HepG2 (cell line): ENCODE results near the gene FITM1. TPM values are rescaled to one million over a fixed set of nuclear protein-coding genes. Genes with fewer than 3 reads are reported as not detected.
A peak's percentile ranks its signal among the peaks of the same experiment; 100 is the strongest.

Experiments used
- HDAC2 ChIP-seq: sonication (generic); formaldehyde crosslinking; IDR thresholded peaks from 2 replicates; pipeline ENCODE4 v1.4.0; 2020; ENCODE audit warnings: missing genetic modification reagents
- KLF13 ChIP-seq: sonication (generic); formaldehyde crosslinking; IDR thresholded peaks from 2 replicates; pipeline ENCODE4 v1.4.0; 2020; ENCODE audit warnings: mild to moderate bottlenecking, missing genetic modification reagents
- RBAK ChIP-seq: sonication (generic); formaldehyde crosslinking; IDR thresholded peaks from 2 replicates; pipeline ENCODE4 v1.5.1; 2020; ENCODE audit warnings: mild to moderate bottlenecking, missing genetic modification reagents
- SKIL ChIP-seq: sonication (generic); formaldehyde crosslinking; IDR thresholded peaks from 2 replicates; pipeline ENCODE4 v1.8.0; 2022; ENCODE audit warnings: missing genetic modification reagents, mild to moderate bottlenecking, moderate library complexity, borderline replicate concordance
- SNAPC2 ChIP-seq: sonication (generic); formaldehyde crosslinking; IDR thresholded peaks from 2 replicates; pipeline ENCODE4 v1.8.1; 2022; ENCODE audit warnings: mild to moderate bottlenecking, missing genetic modification reagents
- SP1 ChIP-seq, 2 experiments: fragments of 450-650 bp in 1 of 2; sonication (generic) in 1 of 2; formaldehyde crosslinking in 1 of 2; IDR thresholded peaks; 2 replicates each; pipeline versions ENCODE4 v1.4.0 to v1.6.1; 2016 to 2020; ENCODE audit warnings: missing genetic modification reagents in 1 of 2
- TCF7L2 ChIP-seq: IDR thresholded peaks from 2 replicates; pipeline ENCODE4 v1.6.1; 2011; ENCODE audit warnings: mild to moderate bottlenecking, low read depth, low read length, moderate library complexity
- THAP7 ChIP-seq: sonication (generic); formaldehyde crosslinking; IDR thresholded peaks from 2 replicates; pipeline ENCODE4 v1.8.1; 2023; ENCODE audit warnings: mild to moderate bottlenecking, missing genetic modification reagents
- ZFP1 ChIP-seq: IDR thresholded peaks from 2 replicates; pipeline ENCODE4 v1.6.1; 2016
- ZNF260 ChIP-seq: sonication (generic); formaldehyde crosslinking; IDR thresholded peaks from 2 replicates; pipeline ENCODE4 v1.4.0; 2020; ENCODE audit warnings: missing genetic modification reagents, low read depth, mild to moderate bottlenecking, borderline replicate concordance
- ZNF737 ChIP-seq: sonication (generic); formaldehyde crosslinking; IDR thresholded peaks from 2 replicates; pipeline ENCODE4 v1.5.0; 2020; ENCODE audit warnings: missing genetic modification reagents, mild to moderate bottlenecking, borderline replicate concordance
- ZNF768 ChIP-seq: sonication (generic); formaldehyde crosslinking; IDR thresholded peaks from 2 replicates; pipeline ENCODE4 v1.4.0; 2020; ENCODE audit warnings: missing genetic modification reagents
- polyA plus RNA-seq, 8 experiments: library from polyadenylated mRNA; depleted of rRNA in 3 of 8; stranded (reverse) in 7 of 8; unstranded in 1 of 8; fragments of >200 nt; fragmentation: Illumina TruSeq in 4 of 8; extraction: Trizol in 4 of 8; gene quantifications; 2 replicates each; pipeline versions ENCODE4 v1.2.1 to v1.2.3, GENCODE V29; 2011 to 2016; ENCODE audit warnings: low read depth in 4 of 8, missing spikeins in 1 of 8, mixed read lengths in 1 of 8; ENCODE audit not compliant: insufficient read depth in 1 of 8
- total RNA-seq, 5 experiments: library from RNA; depleted of rRNA; stranded (reverse); fragments of >200 nt; fragmentation: Illumina TruSeq; extraction: Trizol; gene quantifications; 2 replicates each; pipeline ENCODE4 v1.2.3, GENCODE V29; 2016; ENCODE audit warnings: low read depth in 1 of 5
- TF ChIP-seq, protein P1 (sequence below): IDR thresholded peaks from 2 replicates; pipeline ENCODE4 v1.6.1; 2016; ENCODE audit warnings: low read depth, missing genetic modification reagents, missing compliant biosample characterization
- TF ChIP-seq, protein P2 (sequence below), 2 experiments: sonication (generic) in 1 of 2; formaldehyde crosslinking in 1 of 2; IDR thresholded peaks; 2 replicates each; pipeline versions ENCODE4 v1.6.1 to v1.9.0; 2014 to 2022; ENCODE audit warnings: antibody characterized with exemption in 1 of 2, borderline replicate concordance in 1 of 2, inconsistent platforms in 1 of 2, low read depth in 1 of 2, missing genetic modification reagents in 1 of 2

Gene FITM1
- total and polyA plus RNA-seq, 2 of the 13 experiments (the other 11 are each of a cell fraction or from before 2014, with no cell fraction given), result 2.7 to 5.8 TPM

DNA sequence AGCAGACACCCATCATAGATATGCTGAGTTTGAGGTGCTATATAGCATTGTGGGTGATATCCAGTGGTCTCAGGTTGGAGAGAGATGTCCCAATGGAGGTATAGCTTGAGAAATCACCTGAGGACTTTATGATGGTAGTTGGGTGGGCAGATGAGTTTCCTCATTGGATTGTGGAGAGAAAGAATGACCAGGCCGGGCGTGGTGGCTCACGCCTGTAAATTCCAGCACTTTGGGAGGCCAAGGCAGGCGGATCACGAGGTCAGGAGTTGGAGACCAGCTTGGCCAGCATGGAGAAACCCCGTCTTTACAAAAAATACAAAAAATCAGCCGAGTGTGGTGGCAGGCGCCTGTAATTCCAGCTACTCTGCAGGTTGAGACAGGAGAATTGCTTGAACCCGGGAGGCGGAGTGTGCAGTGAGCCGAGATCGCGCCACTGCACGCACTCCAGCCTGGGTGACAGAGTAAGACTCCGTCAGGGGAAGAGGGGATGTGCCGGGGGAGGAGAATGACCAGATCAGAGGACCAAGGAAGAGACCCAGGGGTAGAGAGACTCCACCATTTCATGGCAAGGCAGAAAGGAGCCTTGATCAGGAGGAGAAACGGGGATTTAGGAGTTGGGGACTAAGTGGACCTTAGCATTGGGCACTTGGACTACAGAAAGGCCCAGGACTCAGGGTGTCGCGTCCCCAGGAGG, 37.1 kb upstream of the FITM1 start (continued):
- TF ChIP-seq, protein P1, sequence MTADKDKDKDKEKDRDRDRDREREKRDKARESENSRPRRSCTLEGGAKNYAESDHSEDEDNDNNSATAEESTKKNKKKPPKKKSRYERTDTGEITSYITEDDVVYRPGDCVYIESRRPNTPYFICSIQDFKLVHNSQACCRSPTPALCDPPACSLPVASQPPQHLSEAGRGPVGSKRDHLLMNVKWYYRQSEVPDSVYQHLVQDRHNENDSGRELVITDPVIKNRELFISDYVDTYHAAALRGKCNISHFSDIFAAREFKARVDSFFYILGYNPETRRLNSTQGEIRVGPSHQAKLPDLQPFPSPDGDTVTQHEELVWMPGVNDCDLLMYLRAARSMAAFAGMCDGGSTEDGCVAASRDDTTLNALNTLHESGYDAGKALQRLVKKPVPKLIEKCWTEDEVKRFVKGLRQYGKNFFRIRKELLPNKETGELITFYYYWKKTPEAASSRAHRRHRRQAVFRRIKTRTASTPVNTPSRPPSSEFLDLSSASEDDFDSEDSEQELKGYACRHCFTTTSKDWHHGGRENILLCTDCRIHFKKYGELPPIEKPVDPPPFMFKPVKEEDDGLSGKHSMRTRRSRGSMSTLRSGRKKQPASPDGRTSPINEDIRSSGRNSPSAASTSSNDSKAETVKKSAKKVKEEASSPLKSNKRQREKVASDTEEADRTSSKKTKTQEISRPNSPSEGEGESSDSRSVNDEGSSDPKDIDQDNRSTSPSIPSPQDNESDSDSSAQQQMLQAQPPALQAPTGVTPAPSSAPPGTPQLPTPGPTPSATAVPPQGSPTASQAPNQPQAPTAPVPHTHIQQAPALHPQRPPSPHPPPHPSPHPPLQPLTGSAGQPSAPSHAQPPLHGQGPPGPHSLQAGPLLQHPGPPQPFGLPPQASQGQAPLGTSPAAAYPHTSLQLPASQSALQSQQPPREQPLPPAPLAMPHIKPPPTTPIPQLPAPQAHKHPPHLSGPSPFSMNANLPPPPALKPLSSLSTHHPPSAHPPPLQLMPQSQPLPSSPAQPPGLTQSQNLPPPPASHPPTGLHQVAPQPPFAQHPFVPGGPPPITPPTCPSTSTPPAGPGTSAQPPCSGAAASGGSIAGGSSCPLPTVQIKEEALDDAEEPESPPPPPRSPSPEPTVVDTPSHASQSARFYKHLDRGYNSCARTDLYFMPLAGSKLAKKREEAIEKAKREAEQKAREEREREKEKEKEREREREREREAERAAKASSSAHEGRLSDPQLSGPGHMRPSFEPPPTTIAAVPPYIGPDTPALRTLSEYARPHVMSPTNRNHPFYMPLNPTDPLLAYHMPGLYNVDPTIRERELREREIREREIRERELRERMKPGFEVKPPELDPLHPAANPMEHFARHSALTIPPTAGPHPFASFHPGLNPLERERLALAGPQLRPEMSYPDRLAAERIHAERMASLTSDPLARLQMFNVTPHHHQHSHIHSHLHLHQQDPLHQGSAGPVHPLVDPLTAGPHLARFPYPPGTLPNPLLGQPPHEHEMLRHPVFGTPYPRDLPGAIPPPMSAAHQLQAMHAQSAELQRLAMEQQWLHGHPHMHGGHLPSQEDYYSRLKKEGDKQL, result no peak
- TF ChIP-seq KLF13 (CRISPR knock-in tag) (no peak; the same call in 1 of the 2 replicates), ZNF737 (no peak), ZNF768 (CRISPR knock-in tag) (peak; percentile 14; the same call in 1 of the 2 replicates), RBAK (CRISPR knock-in tag) (no peak), ZNF260 (CRISPR knock-in tag) (0 out of 2 replicates have a peak, but pooled peaks have one; percentile 47), THAP7 (CRISPR knock-in tag) (peak; percentile 64; the same call in 1 of the 2 replicates), SKIL (CRISPR knock-in tag) (no peak), ZFP1 (no peak), SP1 (IDR thresholded peaks at IDR 0.05) (no peak), SP1 (CRISPR knock-in tag; IDR thresholded peaks at IDR 0.05) (no peak), HDAC2 (CRISPR knock-in tag) (no peak), SNAPC2 (CRISPR knock-in tag) (no peak), TCF7L2 (no peak)
- TF ChIP-seq, protein P2, sequence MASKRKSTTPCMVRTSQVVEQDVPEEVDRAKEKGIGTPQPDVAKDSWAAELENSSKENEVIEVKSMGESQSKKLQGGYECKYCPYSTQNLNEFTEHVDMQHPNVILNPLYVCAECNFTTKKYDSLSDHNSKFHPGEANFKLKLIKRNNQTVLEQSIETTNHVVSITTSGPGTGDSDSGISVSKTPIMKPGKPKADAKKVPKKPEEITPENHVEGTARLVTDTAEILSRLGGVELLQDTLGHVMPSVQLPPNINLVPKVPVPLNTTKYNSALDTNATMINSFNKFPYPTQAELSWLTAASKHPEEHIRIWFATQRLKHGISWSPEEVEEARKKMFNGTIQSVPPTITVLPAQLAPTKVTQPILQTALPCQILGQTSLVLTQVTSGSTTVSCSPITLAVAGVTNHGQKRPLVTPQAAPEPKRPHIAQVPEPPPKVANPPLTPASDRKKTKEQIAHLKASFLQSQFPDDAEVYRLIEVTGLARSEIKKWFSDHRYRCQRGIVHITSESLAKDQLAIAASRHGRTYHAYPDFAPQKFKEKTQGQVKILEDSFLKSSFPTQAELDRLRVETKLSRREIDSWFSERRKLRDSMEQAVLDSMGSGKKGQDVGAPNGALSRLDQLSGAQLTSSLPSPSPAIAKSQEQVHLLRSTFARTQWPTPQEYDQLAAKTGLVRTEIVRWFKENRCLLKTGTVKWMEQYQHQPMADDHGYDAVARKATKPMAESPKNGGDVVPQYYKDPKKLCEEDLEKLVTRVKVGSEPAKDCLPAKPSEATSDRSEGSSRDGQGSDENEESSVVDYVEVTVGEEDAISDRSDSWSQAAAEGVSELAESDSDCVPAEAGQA (IDR thresholded peaks at IDR 0.05; ENCODE audit: low read depth), result no peak
- TF ChIP-seq, protein P2 (CRISPR knock-in tag; IDR thresholded peaks at IDR 0.05; ENCODE audit: borderline replicate concordance), result no peak
